ENCODE data around the gene NRCAM.
A peak's percentile ranks its signal among the peaks of the same experiment; 100 is the strongest.
"Not testable (repeated sequence)": the region's sequence is repeated elsewhere in the genome, so short reads cannot be mapped to it uniquely, and the experiment has no call there.

The NRCAM gene

GRCh38 chr7:108266491-108266890 is 189.7 kb downstream of the NRCAM start:
- TF ChIP-seq, protein P1, sequence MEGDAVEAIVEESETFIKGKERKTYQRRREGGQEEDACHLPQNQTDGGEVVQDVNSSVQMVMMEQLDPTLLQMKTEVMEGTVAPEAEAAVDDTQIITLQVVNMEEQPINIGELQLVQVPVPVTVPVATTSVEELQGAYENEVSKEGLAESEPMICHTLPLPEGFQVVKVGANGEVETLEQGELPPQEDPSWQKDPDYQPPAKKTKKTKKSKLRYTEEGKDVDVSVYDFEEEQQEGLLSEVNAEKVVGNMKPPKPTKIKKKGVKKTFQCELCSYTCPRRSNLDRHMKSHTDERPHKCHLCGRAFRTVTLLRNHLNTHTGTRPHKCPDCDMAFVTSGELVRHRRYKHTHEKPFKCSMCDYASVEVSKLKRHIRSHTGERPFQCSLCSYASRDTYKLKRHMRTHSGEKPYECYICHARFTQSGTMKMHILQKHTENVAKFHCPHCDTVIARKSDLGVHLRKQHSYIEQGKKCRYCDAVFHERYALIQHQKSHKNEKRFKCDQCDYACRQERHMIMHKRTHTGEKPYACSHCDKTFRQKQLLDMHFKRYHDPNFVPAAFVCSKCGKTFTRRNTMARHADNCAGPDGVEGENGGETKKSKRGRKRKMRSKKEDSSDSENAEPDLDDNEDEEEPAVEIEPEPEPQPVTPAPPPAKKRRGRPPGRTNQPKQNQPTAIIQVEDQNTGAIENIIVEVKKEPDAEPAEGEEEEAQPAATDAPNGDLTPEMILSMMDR (conservative IDR thresholded peaks at IDR 0.05; ENCODE audit: low read depth, low read length) = no peak
- no peak overlapping the region for H3K4me3 ChIP-seq (ENCODE audit: low read depth, low read length)
- no peak for DNase-seq (ENCODE audit: low read depth)

DNA sequence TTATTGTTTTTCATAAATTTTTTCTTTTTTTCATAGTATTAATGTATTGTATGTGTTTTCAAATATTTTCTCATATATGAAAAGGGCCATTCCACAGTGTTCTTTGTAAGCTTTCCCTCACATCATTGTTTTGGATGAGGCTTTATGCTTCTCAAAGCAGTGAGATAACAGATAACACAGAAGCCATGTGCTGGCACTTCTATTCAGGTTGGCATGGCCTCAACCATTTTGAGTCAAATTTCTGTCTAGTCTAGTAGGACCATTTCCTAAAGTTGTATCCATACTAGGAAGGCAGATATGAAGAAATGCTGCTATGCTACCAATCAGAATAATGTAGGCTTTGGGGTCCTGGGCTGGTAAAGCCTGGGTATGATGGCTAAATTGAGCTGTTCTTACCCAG is 190.2 kb downstream of the NRCAM start:
- TF ChIP-seq, protein P1 (conservative IDR thresholded peaks at IDR 0.05; ENCODE audit: low read depth, low read length) = no peak
- H3K4me3 ChIP-seq (ENCODE audit: low read depth, low read length) = no peak overlapping the region

GRCh38 chr7:108265007-108265406 is 191.2 kb downstream of the NRCAM start:
- no peak for DNase-seq (ENCODE audit: low read depth)
- H3K4me3 ChIP-seq (ENCODE audit: low read depth, low read length) = no peak overlapping the region
- TF ChIP-seq, protein P1 (conservative IDR thresholded peaks at IDR 0.05; ENCODE audit: low read depth, low read length) = no peak

More for the DNA sequence above, 190.2 kb downstream of the NRCAM start:
- no peak for DNase-seq (ENCODE audit: low read depth)

GRCh38 chr7:108263425-108263824 is 192.8 kb downstream of the NRCAM start:
- TF ChIP-seq, protein P1 (conservative IDR thresholded peaks at IDR 0.05; ENCODE audit: low read depth, low read length) = no peak
- H3K4me3 ChIP-seq (ENCODE audit: low read depth, low read length) = no peak overlapping the region
- no peak for DNase-seq (ENCODE audit: low read depth)

DNA sequence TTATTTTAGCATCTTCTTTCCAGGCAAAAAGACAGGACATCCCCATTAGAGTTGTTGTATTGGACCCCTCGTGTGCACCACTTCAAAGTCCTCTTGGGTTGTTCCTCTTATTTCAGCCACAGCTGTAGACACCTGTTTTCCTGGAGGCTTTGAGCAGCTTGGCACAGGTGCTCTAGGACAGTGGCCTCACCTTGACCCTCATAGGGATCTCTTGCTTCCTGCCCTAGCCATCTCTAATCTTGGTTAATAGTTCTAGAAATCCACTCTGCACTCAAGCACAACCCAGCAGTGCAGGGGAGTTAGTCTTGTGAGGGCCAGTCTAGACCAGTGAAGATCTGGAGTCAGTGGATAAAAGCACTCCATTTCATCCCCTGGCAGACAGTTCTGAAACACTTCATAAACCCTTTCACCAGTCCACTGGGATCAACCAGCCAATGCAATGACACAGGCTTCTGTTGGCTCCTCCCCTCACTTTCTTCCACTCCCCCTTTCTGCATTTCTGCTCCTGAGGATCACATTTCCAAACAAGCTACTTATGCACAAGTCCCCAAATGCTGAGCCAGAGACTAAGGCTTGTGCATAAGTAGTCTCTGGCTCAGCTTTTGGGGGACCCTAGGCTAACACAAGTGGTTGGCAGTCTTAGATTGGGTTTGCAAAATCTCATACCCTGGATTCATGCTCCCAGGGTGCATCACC is 194.5 kb downstream of the NRCAM start:
- TF ChIP-seq, protein P1 (conservative IDR thresholded peaks at IDR 0.05; ENCODE audit: low read depth, low read length) = no peak
- no peak overlapping the region for H3K4me3 ChIP-seq (ENCODE audit: low read depth, low read length)
- peak; percentile 15 for DNase-seq (ENCODE audit: low read depth)

DNA sequence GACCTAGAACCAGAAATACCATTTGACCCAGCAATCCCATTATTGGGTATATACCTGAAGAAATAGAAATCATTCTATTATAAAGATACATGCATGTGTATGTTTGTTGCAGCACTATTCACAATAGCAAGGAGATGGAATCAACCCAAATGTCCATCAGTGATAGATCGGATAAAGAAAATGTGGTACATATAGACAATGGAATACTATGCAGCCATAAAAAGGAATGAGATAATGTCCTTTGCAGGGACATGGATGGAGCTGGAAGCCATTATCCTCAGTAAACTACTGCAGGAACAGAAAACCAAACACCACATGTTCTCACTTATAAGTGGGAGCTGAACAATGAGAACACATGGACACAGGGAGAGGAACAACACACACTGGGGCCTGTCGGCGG is 196.8 kb downstream of the NRCAM start:
- DNase-seq (ENCODE audit: low read depth); H3K4me3 ChIP-seq (ENCODE audit: low read depth, low read length): not testable (repeated sequence)

DNA sequence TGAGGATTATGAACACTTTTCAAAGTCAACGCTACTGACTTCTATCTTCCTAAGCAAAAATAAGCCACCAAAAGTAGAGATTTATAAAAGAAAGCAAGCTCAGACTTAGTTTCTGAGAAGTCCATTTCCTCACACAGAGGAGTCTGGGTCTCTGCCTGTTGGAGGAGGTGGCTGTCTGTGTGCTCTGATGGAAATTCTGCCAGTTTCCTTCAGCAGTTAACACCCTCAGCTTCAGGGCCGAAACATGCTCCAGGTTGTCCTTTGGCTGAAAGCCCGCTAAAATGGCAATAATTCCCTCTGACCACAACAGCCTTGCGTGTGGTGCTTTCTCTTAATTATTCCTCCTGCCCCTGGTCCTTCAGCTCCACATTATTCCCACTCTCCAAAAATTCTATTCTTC is 198.3 kb downstream of the NRCAM start:
- no peak overlapping the region for H3K4me3 ChIP-seq (ENCODE audit: low read depth, low read length)
- DNase-seq (ENCODE audit: low read depth) = no peak
- TF ChIP-seq, protein P1 (conservative IDR thresholded peaks at IDR 0.05; ENCODE audit: low read depth, low read length) = no peak
